HFFc6 (cell line): ENCODE data around the gene MCTP1. TPM values are rescaled to one million over a fixed set of nuclear protein-coding genes. Genes with fewer than 3 reads are reported as not detected.

ENCODE experiments used
- DNase-seq: peaks from one replicate; pipeline ENCODE4 v3.0.0-alpha.2; 2018
- H3K27ac Mint-ChIP-seq: 2 replicates; pipeline ENCODE4 v1.8.0; 2020; ENCODE audit warnings: mild to moderate bottlenecking, mixed read lengths
- H3K27me3 Mint-ChIP-seq: 2 replicates; pipeline ENCODE4 v1.8.0; 2021; ENCODE audit warnings: mild to moderate bottlenecking, moderate library complexity, mixed read lengths; ENCODE audit not compliant: insufficient read depth
- H3K36me3 Mint-ChIP-seq: 2 replicates; pipeline ENCODE4 v1.8.0; 2021; ENCODE audit warnings: low read depth, mixed read lengths
- H3K4me1 Mint-ChIP-seq: 2 replicates; pipeline ENCODE4 v1.8.0; 2020; ENCODE audit warnings: low read depth, mixed read lengths
- H3K4me3 Mint-ChIP-seq: 2 replicates; pipeline ENCODE4 v1.8.0; 2020; ENCODE audit warnings: mild to moderate bottlenecking, moderate library complexity, mixed read lengths
- H3K9me3 Mint-ChIP-seq: 2 replicates; pipeline ENCODE4 v1.8.0; 2020; ENCODE audit warnings: mild to moderate bottlenecking, mixed read lengths
- CTCF ChIP-seq: fragments of 200-600 bp; sonication (generic); IDR thresholded peaks from 2 replicates; pipeline ENCODE4 v1.5.0; 2021; ENCODE audit warnings: antibody characterized with exemption, mild to moderate bottlenecking
- total RNA-seq, 6 experiments: library from RNA; stranded (reverse); fragmentation: NEBNext Ultra II Directional; extraction: Animal tissue kit (Norgen Biotek cat#: 25700); gene quantifications; 2 replicates in 1 of 6; 3 replicates in 5 of 6; pipeline ENCODE4 v1.2.3, GENCODE V29; 2021

MCTP1 gene
- total RNA-seq, 6 experiments from 2014 or later = 1.0 to 5.2 (median 3.9) TPM

DNA sequence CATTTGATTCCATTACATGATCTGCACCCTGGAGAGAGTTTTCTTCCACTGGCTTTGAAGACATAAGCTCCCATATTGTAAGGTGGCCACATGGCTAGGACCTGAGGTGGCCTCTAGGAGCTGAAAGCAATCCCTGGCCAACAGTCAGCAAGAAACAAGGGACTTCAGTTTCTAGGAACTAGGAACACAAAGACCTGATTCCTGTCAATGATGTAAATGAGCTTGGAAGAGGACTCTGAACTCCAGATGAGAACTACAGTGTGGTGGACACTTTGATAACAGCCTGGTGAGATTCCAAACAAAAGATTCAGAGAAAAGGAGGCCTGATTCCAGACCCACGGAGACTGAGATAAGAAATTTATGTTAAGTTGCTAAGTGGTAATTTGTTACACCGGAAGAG lies 129.0 kb downstream of the MCTP1 start:
- Mint-ChIP-seq H3K4me1 (no peaks in the 10 kb centered on the region), H3K27ac (no peak overlapping the region), H3K9me3 (no peaks in the 10 kb centered on the region), H3K4me3 (no peak overlapping the region), H3K36me3 (no peaks in the 10 kb centered on the region), H3K27me3 (no peaks in the 10 kb centered on the region; the same call in 1 of the 2 replicates)
- DNase-seq = no peak
- TF ChIP-seq CTCF = no peak

GRCh38 chr5:95153511-95153910 lies 131.4 kb downstream of the MCTP1 start:
- Mint-ChIP-seq H3K4me1 (no peaks in the 10 kb centered on the region), H3K27ac (no peak overlapping the region), H3K9me3 (no peaks in the 10 kb centered on the region), H3K36me3 (no peaks in the 10 kb centered on the region), H3K4me3 (no peak overlapping the region), H3K27me3 (no peaks in the 10 kb centered on the region; the same call in 1 of the 2 replicates)
- no peak for DNase-seq
- no peak for TF ChIP-seq CTCF

DNA sequence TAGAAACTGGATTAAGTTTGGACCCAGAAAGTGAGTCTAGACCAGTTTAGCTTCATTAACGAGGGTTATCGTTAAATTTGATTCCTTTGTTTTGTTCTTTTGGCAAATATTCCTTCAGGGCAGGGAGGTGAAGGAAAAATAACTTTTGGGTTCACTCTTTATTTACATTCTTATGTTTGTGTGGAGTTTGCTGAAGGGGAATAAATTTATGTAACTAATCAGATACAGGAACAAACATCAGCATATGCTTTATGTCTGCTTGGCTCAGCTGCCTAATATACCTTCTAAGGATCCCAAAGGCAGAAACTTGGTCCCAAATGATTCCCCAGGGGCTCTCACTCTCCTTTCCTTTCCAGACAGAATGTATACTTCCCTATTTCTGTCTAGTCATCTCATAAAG lies 132.4 kb downstream of the MCTP1 start:
- Mint-ChIP-seq H3K4me1 (no peaks in the 10 kb centered on the region), H3K27me3 (no peaks in the 10 kb centered on the region; the same call in 1 of the 2 replicates), H3K27ac (no peak overlapping the region), H3K4me3 (no peak overlapping the region), H3K9me3 (peaks cover under 1% of the 10 kb centered on the region; the same call in 1 of the 2 replicates), H3K36me3 (no peaks in the 10 kb centered on the region)
- DNase-seq = no peak
- no peak for TF ChIP-seq CTCF

DNA sequence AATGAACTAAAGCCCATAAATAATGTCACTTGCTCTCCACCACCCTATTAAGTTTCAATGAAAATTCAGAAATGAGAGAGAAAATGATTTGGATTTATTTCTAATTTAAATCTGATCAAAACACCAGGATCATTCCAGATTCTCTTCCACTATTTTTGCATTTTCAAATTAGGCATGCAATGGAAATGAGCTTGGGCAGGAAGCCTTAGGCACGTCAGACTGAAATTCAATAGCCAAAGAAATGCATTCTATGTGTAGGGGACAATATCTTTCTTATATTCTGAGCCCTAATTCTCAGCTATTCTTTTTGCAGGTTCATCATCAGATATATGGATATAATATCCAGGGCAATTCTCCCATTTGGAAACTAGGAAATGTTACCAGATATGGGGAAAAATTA lies 132.8 kb downstream of the MCTP1 start:
- TF ChIP-seq CTCF = no peak
- H3K4me3 Mint-ChIP-seq = no peak overlapping the region
- H3K4me1 Mint-ChIP-seq = no peaks in the 10 kb centered on the region
- DNase-seq = no peak
- peaks cover 4% of the 10 kb centered on the region; the same call in 1 of the 2 replicates for H3K9me3 Mint-ChIP-seq
- H3K27me3 Mint-ChIP-seq = no peaks in the 10 kb centered on the region; the same call in 1 of the 2 replicates
- H3K27ac Mint-ChIP-seq = no peak overlapping the region
- H3K36me3 Mint-ChIP-seq = no peaks in the 10 kb centered on the region

DNA sequence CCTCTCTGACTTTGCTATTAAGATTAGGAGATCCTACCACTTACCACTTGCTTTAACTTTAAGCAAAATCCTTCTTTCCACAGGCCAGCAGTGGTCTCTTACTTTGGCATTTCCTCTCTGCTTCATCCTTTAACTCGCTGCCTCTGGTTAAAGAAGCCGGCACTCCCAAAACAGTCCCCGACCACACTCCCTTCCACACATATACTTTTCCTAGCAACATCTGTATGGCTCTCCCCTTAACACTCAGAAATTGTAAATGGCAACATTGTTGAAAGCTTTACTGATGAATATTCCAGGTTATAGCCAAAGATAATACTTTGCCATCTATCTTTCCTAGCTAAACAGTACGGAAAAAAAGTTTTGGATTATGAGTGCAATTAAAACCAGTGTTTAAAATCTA lies 133.2 kb downstream of the MCTP1 start:
- TF ChIP-seq CTCF = no peak
- Mint-ChIP-seq H3K36me3 (no peaks in the 10 kb centered on the region), H3K9me3 (peaks cover 4% of the 10 kb centered on the region; the same call in 1 of the 2 replicates), H3K27me3 (no peaks in the 10 kb centered on the region; the same call in 1 of the 2 replicates), H3K4me3 (no peak overlapping the region), H3K27ac (no peak overlapping the region), H3K4me1 (no peaks in the 10 kb centered on the region)
- no peak for DNase-seq

DNA sequence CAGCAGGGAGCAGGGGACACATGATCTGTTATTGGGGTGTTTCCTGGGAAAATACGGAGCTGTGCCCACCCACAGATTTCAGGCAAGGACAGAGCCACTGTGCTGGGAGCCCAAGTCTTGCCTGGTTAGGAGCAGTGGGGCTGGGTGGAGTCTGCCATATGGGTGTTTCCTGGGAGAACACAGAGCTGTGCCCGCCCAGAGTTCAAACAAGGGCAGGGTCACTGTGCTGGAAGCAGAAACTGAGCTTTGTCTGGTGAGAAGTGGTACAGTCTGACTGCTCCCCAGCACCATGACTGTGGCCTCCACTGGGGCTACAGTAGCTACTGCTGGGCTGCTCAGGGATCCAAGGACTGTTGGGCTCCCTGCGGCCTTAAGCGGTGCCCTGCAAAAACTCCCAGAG lies 135.5 kb downstream of the MCTP1 start:
- no peak for TF ChIP-seq CTCF
- H3K27ac Mint-ChIP-seq = no peak overlapping the region

More for the DNA sequence above, 135.5 kb downstream of the MCTP1 start:
- Mint-ChIP-seq H3K9me3 (peaks cover 4% of the 10 kb centered on the region; the same call in 1 of the 2 replicates), H3K4me3 (no peak overlapping the region), H3K36me3 (no peaks in the 10 kb centered on the region), H3K4me1 (no peaks in the 10 kb centered on the region), H3K27me3 (no peaks in the 10 kb centered on the region; the same call in 1 of the 2 replicates)
- DNase-seq = no peak
